ENCODE measurements around the gene POU2F1.

Gene POU2F1

GRCh38 chr1:167184081-167184480 is 36.6 kb upstream of the POU2F1 start:
- Histone ChIP-seq H3K9me3 (ENCODE audit: insufficient read depth, low read length) (no peaks in the 10 kb centered on the region), H3K36me3 (ENCODE audit: insufficient read depth, insufficient read length, low read length) (no peaks in the 10 kb centered on the region), H3K4me1 (ENCODE audit: insufficient read depth, insufficient read length) (no peaks in the 10 kb centered on the region), H3K4me3 (ENCODE audit: insufficient read length, low read depth) (no peak overlapping the region), H3K9ac (ENCODE audit: insufficient read length, low read depth) (no peak overlapping the region), H3K27me3 (ENCODE audit: insufficient read depth, insufficient read length) (no peaks in the 10 kb centered on the region)
- TF ChIP-seq SUZ12 (IDR thresholded peaks at IDR 0.05; ENCODE audit: extremely low read depth, insufficient read depth, insufficient read length), result no peak
- no peak for TF ChIP-seq ZNF274 (IDR thresholded peaks at IDR 0.05; ENCODE audit: low read depth, low read length)
- TF ChIP-seq YY1 (IDR thresholded peaks at IDR 0.05; ENCODE audit: insufficient read depth, insufficient read length), result no peak
- DNase-seq (ENCODE audit: low read depth, low spot score), result no peak

GRCh38 chr1:167185062-167185461 is 35.6 kb upstream of the POU2F1 start:
- no peaks in the 10 kb centered on the region for H3K36me3 ChIP-seq (ENCODE audit: insufficient read depth, insufficient read length, low read length)
- no peak for TF ChIP-seq SUZ12 (IDR thresholded peaks at IDR 0.05; ENCODE audit: extremely low read depth, insufficient read depth, insufficient read length)
- no peak for TF ChIP-seq ZNF274 (IDR thresholded peaks at IDR 0.05; ENCODE audit: low read depth, low read length)
- TF ChIP-seq YY1 (IDR thresholded peaks at IDR 0.05; ENCODE audit: insufficient read depth, insufficient read length), result no peak

GRCh38 chr1:167185974-167186657 is 34.6 kb upstream of the POU2F1 start:
- DNase-seq (ENCODE audit: low read depth, low spot score), result no peak
- no peaks in the 10 kb centered on the region for H3K27me3 ChIP-seq (ENCODE audit: insufficient read depth, insufficient read length)

More at GRCh38 chr1:167185062-167185461, 35.6 kb upstream of the POU2F1 start:
- H3K27me3 ChIP-seq (ENCODE audit: insufficient read depth, insufficient read length), result no peaks in the 10 kb centered on the region
- no peak for DNase-seq (ENCODE audit: low read depth, low spot score)
- no peak overlapping the region for H3K9ac ChIP-seq (ENCODE audit: insufficient read length, low read depth)
- no peaks in the 10 kb centered on the region for H3K4me1 ChIP-seq (ENCODE audit: insufficient read depth, insufficient read length)
- H3K4me3 ChIP-seq (ENCODE audit: insufficient read length, low read depth), result no peak overlapping the region
- H3K9me3 ChIP-seq (ENCODE audit: insufficient read depth, low read length), result no peaks in the 10 kb centered on the region

GRCh38 chr1:167186771-167187170 is 33.9 kb upstream of the POU2F1 start:
- TF ChIP-seq ZNF274 (IDR thresholded peaks at IDR 0.05; ENCODE audit: low read depth, low read length), result no peak
- TF ChIP-seq SUZ12 (IDR thresholded peaks at IDR 0.05; ENCODE audit: extremely low read depth, insufficient read depth, insufficient read length), result no peak
- no peak for TF ChIP-seq YY1 (IDR thresholded peaks at IDR 0.05; ENCODE audit: insufficient read depth, insufficient read length)
- Histone ChIP-seq H3K9ac (ENCODE audit: insufficient read length, low read depth) (no peak overlapping the region), H3K9me3 (ENCODE audit: insufficient read depth, low read length) (no peaks in the 10 kb centered on the region), H3K27me3 (ENCODE audit: insufficient read depth, insufficient read length) (no peaks in the 10 kb centered on the region), H3K36me3 (ENCODE audit: insufficient read depth, insufficient read length, low read length) (no peaks in the 10 kb centered on the region), H3K4me3 (ENCODE audit: insufficient read length, low read depth) (no peak overlapping the region), H3K4me1 (ENCODE audit: insufficient read depth, insufficient read length) (no peaks in the 10 kb centered on the region)
- no peak for DNase-seq (ENCODE audit: low read depth, low spot score)

More at GRCh38 chr1:167185974-167186657, 34.6 kb upstream of the POU2F1 start:
- H3K36me3 ChIP-seq (ENCODE audit: insufficient read depth, insufficient read length, low read length), result no peaks in the 10 kb centered on the region
- H3K9ac ChIP-seq (ENCODE audit: insufficient read length, low read depth), result no peak overlapping the region
- H3K4me3 ChIP-seq (ENCODE audit: insufficient read length, low read depth), result no peak overlapping the region
- H3K9me3 ChIP-seq (ENCODE audit: insufficient read depth, low read length), result no peaks in the 10 kb centered on the region
- H3K4me1 ChIP-seq (ENCODE audit: insufficient read depth, insufficient read length), result no peaks in the 10 kb centered on the region
- TF ChIP-seq YY1 (IDR thresholded peaks at IDR 0.05; ENCODE audit: insufficient read depth, insufficient read length) (no peak), ZNF274 (IDR thresholded peaks at IDR 0.05; ENCODE audit: low read depth, low read length) (no peak), SUZ12 (IDR thresholded peaks at IDR 0.05; ENCODE audit: extremely low read depth, insufficient read depth, insufficient read length) (no peak)

- no peak for DNase-seq (ENCODE audit: low read depth, low spot score)
- Histone ChIP-seq H3K4me3 (ENCODE audit: insufficient read length, low read depth) (no peak overlapping the region), H3K4me1 (ENCODE audit: insufficient read depth, insufficient read length) (no peaks in the 10 kb centered on the region), H3K27me3 (ENCODE audit: insufficient read depth, insufficient read length) (no peaks in the 10 kb centered on the region), H3K9ac (ENCODE audit: insufficient read length, low read depth) (no peak overlapping the region), H3K36me3 (ENCODE audit: insufficient read depth, insufficient read length, low read length) (no peaks in the 10 kb centered on the region), H3K9me3 (ENCODE audit: insufficient read depth, low read length) (no peaks in the 10 kb centered on the region)
- TF ChIP-seq YY1 (IDR thresholded peaks at IDR 0.05; ENCODE audit: insufficient read depth, insufficient read length), result no peak
- TF ChIP-seq SUZ12 (IDR thresholded peaks at IDR 0.05; ENCODE audit: extremely low read depth, insufficient read depth, insufficient read length), result no peak
- no peak for TF ChIP-seq ZNF274 (IDR thresholded peaks at IDR 0.05; ENCODE audit: low read depth, low read length)
Measured at GRCh38 chr1:167190747-167191237, 29.9 kb upstream of the POU2F1 start.

GRCh38 chr1:167191958-167192357 is 28.7 kb upstream of the POU2F1 start:
- Histone ChIP-seq H3K9ac (ENCODE audit: insufficient read length, low read depth) (no peak overlapping the region), H3K36me3 (ENCODE audit: insufficient read depth, insufficient read length, low read length) (no peaks in the 10 kb centered on the region), H3K4me1 (ENCODE audit: insufficient read depth, insufficient read length) (no peaks in the 10 kb centered on the region), H3K27me3 (ENCODE audit: insufficient read depth, insufficient read length) (no peaks in the 10 kb centered on the region), H3K9me3 (ENCODE audit: insufficient read depth, low read length) (no peaks in the 10 kb centered on the region), H3K4me3 (ENCODE audit: insufficient read length, low read depth) (no peak overlapping the region)
- no peak for DNase-seq (ENCODE audit: low read depth, low spot score)
- TF ChIP-seq SUZ12 (IDR thresholded peaks at IDR 0.05; ENCODE audit: extremely low read depth, insufficient read depth, insufficient read length) (no peak), ZNF274 (IDR thresholded peaks at IDR 0.05; ENCODE audit: low read depth, low read length) (no peak), YY1 (IDR thresholded peaks at IDR 0.05; ENCODE audit: insufficient read depth, insufficient read length) (no peak)

GRCh38 chr1:167194182-167194581 is 26.5 kb upstream of the POU2F1 start:
- no peak overlapping the region for H3K4me3 ChIP-seq (ENCODE audit: insufficient read length, low read depth)
- no peaks in the 10 kb centered on the region for H3K9me3 ChIP-seq (ENCODE audit: insufficient read depth, low read length)
- H3K36me3 ChIP-seq (ENCODE audit: insufficient read depth, insufficient read length, low read length), result no peaks in the 10 kb centered on the region
- H3K27me3 ChIP-seq (ENCODE audit: insufficient read depth, insufficient read length), result no peaks in the 10 kb centered on the region
- no peak overlapping the region for H3K9ac ChIP-seq (ENCODE audit: insufficient read length, low read depth)
- no peak for DNase-seq (ENCODE audit: low read depth, low spot score)
- H3K4me1 ChIP-seq (ENCODE audit: insufficient read depth, insufficient read length), result no peaks in the 10 kb centered on the region
- TF ChIP-seq ZNF274 (IDR thresholded peaks at IDR 0.05; ENCODE audit: low read depth, low read length) (no peak), YY1 (IDR thresholded peaks at IDR 0.05; ENCODE audit: insufficient read depth, insufficient read length) (no peak), SUZ12 (IDR thresholded peaks at IDR 0.05; ENCODE audit: extremely low read depth, insufficient read depth, insufficient read length) (no peak)
